CD4-positive, alpha-beta T cell treated with Interleukin-4 for 4 hours (primary cell): Measurements from ENCODE around the gene HERC2.
"Not testable (repeated sequence)": the region's sequence is repeated elsewhere in the genome, so short reads cannot be mapped to it uniquely, and the experiment has no call there.

Source experiments
- DNase-seq: peaks from one replicate; pipeline ENCODE4 v3.0.0-alpha.2; 2020

Gene HERC2

GRCh38 chr15:28221696-28222095 lies 100.3 kb downstream of the HERC2 start:
- DNase-seq = not testable (repeated sequence)

GRCh38 chr15:28219116-28219515 lies 102.9 kb downstream of the HERC2 start:
- DNase-seq = no peak

DNA sequence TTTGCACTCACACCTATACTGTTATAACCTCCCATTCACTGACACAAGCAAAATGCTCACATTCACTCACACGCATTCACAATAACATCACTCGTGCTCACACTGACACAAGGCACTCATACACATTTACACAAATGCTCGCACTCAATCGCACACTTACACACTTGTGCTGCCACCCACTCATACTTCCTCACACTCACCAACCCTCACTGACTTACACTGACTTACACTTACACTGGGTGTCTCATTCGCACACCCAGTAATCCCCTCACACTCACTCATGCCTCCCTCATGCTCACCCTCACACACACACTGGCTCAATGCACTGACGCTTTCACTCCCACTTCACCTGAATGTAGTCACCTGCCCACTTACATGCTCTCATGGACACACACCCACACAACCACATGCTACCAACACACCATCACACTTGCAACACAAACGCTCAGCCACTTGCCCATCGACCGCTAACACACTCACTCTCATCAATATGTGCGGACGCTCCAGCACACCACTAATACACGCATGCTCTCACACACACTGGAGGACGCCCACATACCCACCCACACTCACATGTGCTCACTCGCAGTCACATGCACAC lies 104.9 kb downstream of the HERC2 start:
- not testable (repeated sequence) for DNase-seq

- DNase-seq = not testable (repeated sequence)
These were observed 106.5 kb downstream of the HERC2 start for GRCh38 chr15:28215521-28215920.

GRCh38 chr15:28214006-28214790 lies 107.8 kb downstream of the HERC2 start:
- DNase-seq = not testable (repeated sequence)

DNA sequence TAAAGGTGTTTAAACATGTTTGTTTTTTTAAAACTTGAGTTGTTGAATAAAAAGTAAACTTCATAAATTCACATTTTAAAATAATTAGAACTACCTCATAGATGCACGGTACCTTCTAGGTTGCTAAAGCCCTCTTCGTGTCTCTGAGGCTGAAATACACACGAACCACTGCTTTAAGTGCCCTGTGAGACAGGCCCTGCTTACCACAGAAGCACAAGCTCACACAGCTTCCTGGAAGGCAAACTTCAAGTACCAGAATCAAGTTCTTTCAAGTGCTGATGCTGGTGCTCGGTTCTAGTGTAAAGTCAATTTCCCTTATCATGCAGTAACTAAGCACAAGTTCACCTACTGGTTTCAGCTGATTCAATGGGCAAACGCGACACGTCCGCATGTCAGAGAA lies 108.6 kb downstream of the HERC2 start:
- not testable (repeated sequence) for DNase-seq

- DNase-seq = no peak
These were observed 113.4 kb downstream of the HERC2 start for GRCh38 chr15:28208583-28208982.

DNA sequence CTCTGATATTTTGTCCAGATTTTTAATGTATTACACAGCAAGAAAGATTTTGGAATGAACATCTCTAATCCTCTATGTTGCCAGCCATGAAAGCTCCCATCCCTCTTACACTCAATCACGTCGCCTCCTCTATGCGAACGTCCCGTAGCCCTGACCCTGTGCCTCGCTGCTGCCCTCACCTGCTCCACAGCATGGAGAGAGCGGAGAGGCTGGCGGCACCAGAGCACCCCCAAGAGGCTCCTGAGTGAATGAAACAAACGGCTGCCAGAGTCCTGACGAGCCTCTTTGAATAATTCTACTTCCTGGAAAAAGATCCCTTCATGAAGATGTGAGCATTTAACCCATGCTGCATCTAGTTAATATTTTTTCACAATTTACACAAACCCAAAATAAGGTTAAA lies 116.3 kb downstream of the HERC2 start:
- not testable (repeated sequence) for DNase-seq

- not testable (repeated sequence) for DNase-seq
These were observed 118.7 kb downstream of the HERC2 start for GRCh38 chr15:28203055-28203828.

DNA sequence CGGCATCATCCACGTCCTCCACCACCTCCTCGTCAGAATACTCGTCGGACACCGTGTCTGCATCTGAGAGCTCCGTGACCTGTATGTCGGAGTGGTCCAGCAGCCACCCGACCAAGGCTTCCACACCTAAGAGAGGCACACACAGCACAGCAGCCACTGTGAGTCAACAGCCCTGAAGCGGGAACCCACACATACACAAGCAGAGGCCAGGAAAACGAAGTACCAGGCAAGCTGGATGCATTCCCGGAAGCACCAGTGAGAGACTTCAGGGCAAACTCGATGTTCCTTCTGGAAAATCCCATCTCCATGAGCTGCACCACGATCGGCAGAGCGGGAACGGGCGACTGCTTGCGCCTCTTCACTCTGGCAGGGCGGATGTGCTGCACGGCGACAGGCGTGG lies 119.9 kb downstream of the HERC2 start:
- DNase-seq = not testable (repeated sequence)

DNA sequence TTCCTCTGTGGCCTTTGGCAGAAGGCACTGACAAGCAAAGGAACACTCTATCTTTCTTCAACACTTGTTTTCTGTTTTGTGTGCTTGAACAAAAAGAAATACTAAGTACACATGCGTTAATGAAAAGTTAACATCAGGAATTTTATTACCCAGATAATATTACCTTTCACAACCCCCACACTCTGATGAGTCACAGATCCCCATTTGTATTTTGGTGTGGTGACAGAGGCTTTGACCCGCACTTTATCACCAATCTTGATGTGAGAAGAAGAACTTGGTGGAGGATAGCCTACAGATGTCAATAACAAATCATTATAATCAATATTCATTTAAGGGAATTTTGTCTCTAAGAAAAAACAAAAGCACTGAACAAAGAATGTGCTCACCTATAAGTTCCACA lies 123.8 kb downstream of the HERC2 start:
- DNase-seq = not testable (repeated sequence)

GRCh38 chr15:28197694-28198093 lies 124.3 kb downstream of the HERC2 start:
- DNase-seq = not testable (repeated sequence)

DNA sequence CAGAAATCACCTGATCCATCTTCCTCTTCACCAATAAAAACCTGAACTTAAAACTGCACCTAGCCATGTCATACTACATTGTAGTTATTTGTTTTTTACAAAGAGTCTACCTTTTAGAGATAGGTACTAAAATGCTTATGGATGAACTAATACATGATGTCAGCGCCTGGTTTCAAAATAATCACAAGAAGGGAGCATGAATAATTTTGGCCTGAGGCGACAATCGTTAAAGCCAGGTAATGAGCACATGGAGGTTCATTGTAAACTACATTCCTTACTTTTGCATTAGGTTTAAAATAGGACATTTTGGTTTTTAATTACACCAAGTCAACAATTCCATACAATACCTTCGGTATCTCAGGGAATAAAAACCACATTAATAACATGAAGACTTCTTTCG lies 125.4 kb downstream of the HERC2 start:
- DNase-seq = not testable (repeated sequence)

DNA sequence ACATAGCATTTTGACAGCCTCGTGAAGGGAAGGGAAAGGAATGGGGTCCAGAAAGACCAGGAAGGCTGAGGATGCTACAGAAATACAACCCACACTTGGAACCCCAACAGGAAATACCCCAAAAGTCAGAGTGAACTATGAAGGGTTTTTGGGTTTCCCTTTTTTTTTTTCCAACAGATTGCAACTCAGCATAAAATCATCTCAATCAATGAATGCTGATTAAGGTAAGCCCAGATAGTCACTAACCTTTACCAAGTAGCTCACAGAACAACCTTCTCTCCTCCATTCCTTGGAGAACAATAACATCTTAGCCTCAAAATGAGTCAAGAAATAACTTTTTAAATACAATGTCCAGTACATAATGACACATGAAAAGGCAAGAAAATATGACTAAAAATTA lies 129.2 kb downstream of the HERC2 start:
- DNase-seq = no peak

GRCh38 chr15:28191832-28192231 lies 130.1 kb downstream of the HERC2 start:
- no peak for DNase-seq

DNA sequence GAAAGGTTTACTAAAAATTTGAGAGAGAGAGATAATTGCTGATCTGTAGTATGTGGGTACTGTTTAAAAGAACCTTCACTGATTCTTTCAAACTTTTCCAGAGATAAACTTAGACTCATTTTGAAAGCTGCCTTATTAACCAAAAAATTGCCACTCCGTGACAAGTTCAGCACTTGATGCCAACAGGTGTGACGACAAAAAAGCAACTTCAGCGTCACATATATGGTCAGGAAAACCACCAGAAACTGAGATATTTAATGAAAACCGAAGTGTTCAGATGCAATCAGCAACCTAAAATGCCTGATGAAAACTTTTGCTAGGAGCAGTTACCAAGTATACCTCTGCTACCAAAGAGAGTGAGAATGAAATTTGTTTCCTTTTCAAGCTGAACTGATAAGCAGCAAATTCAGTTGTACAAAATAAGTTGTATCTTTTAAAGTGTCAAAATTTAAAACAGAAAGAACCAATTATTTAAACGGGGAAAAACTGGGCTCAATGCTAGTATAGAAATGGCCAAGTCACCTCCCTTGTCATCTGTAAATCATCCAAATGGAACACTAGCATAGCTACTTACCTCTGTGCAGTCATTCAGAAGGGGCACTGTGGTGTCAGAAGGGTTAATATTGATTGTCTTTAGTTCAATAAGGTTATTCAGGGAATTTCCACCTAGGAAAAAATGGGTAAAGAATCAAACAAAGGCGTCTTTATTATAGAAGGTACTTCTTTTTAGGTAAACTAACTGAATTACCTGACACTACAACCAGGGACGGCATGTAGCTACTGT lies 131.4 kb downstream of the HERC2 start:
- DNase-seq = no peak

GRCh38 chr15:28185148-28185895 lies 136.7 kb downstream of the HERC2 start:
- no peak for DNase-seq

DNA sequence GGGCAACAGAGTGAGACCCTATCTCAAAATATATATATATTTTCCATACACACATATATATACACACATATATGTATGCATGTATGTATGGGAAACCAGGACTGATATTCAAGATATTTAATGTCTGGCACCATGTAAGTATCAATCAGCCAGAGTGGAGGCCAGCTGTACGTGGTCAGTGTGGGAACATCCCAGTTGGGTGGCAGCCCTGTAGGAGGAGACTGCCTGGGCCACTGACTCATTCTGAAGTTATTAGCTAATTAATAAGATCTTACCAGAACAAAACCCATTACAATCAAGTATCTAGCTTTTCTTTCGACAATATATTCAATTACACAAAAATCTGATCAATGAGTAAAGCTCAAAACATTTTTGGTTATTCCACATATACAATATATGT lies 137.8 kb downstream of the HERC2 start:
- no peak for DNase-seq

DNA sequence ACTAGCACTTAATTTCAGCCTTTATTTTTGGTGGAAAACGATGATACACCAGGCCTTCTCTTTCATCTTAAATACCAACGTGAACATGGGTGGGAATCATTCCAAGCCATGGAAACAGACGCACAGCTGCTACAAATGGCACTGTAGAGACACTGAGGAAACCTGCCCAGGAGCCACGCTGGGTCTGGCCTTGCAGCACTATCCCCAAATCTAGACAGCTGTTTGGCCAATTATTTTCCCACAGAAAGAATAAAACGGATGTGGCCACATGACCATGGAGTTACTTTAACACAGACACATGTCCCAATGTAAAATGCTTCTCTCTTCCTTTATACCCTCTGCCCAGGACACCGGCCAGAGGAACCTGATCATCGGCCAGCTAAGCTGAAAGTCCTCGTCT lies 139.2 kb downstream of the HERC2 start:
- DNase-seq = no peak

DNA sequence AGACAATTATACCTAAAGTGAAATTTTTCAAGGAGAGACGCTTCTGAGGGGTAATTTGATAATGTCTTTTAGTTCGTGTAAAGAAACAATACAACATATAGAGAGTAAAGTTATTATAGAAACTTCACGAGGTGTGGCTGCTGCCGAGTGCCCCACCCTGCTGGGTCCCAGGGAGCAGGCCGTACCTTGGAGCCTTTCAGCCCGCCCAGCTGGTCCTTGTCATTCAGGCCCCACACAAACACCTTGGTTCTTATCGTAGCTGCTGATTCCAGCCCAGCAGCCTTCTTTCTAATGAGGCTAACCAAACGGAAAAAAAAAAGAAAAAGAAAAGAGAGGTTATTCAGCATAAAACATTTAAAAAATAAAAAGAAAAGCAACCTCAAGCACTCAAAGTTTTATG lies 139.8 kb downstream of the HERC2 start:
- DNase-seq = no peak

- DNase-seq = no peak
These were observed 140.6 kb downstream of the HERC2 start for GRCh38 chr15:28181366-28181765.

DNA sequence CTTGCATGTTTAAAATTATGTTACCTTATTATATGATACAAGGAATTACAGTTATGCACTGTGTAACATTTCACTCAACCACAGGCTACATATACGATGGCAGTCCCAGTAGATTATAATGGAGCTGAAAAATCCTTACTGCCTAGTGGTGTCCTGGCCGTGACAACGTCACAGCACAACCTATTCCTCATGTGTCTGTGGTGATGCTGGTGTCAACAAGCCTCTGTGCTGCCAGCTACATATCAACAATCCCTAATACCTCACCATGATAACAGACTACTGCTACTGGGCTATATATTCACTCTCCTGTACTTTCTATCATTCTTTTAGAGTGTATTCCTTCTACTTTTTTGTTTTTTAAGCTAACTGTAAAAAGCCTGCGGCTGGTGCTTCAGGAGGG lies 142.7 kb downstream of the HERC2 start:
- no peak for DNase-seq
